GM20000 (cell line): ENCODE data around the gene LRCH1.

ENCODE experiments used
- DNase-seq: peaks from one replicate; pipeline ENCODE4 v3.0.0; 2012; ENCODE audit warnings: low spot score
- CTCF ChIP-seq: IDR thresholded peaks from 2 replicates; pipeline ENCODE4 v1.5.1; 2012; ENCODE audit warnings: mild to moderate bottlenecking, control low read depth; ENCODE audit errors: extremely low read depth, missing control alignments

The LRCH1 gene

GRCh38 chr13:46593398-46593797 lies 40.4 kb downstream of the LRCH1 start:
- TF ChIP-seq CTCF, result no peak
- DNase-seq, result peak; percentile 35

DNA sequence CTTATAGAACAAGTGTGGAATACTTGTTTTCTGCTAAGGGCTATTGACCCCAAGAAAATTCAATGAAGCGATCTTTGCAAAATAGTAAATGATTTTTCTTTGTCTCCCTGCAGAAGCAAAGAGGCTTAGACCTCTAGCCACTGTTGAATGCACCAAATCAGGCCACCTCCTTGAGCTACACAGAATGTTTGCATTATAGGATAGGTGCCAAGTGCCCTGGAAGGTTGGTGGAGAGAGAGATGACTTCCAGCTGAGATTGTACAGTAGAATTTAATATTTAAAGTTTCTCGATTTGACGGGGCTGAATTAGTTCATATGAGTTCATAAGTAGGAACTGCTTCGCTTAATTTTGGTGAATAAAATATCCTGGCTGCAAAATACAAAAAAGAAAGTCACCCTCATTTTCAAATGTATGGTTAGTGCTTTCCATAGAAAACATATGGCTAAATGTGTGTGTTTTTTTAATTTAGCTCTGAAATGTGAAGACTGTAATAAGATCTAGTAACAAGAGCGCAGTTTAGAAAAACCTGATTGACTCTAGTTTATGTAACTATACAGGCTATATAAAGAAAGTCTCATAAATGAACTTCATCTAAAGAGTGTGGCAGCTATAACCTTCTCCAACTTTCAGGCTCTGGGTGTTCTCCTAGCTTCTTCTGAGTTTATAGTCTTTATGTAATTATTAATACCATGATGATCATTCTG lies 41.6 kb downstream of the LRCH1 start:
- no peak for DNase-seq
- TF ChIP-seq CTCF, result no peak

GRCh38 chr13:46595136-46595884 lies 42.3 kb downstream of the LRCH1 start:
- DNase-seq, result no peak
- TF ChIP-seq CTCF, result no peak

GRCh38 chr13:46595885-46596275 lies 42.9 kb downstream of the LRCH1 start:
- TF ChIP-seq CTCF, result no peak
- no peak for DNase-seq

GRCh38 chr13:46596466-46596865 lies 43.5 kb downstream of the LRCH1 start:
- no peak for TF ChIP-seq CTCF
- no peak for DNase-seq

- no peak for DNase-seq
- TF ChIP-seq CTCF, result no peak
Observed at GRCh38 chr13:46598140-46598819, 45.3 kb downstream of the LRCH1 start.

DNA sequence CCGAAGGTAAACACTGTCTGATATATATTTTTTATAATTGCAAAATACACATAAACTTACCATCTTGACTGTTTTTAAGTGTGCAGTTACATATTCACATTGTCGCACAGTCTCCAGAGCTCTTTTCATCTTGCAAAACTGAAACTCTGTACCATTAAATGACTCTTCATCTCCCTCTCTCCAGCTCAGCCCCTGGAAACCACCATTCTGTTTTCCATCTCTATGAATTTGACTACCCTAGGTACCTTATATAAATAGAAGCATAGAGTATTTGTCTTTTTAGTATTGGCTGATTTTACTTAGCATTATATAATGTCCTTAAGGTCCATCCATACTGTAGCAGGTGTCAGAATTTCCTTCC lies 45.8 kb downstream of the LRCH1 start:
- no peak for TF ChIP-seq CTCF
- no peak for DNase-seq
